Endothelial cell of umbilical vein (primary cell): ENCODE measurements around the gene BAZ1B.

Experiments
- EZH2 ChIP-seq: IDR thresholded peaks from 2 replicates; pipeline ENCODE4 v1.6.1; 2012; ENCODE audit warnings: borderline replicate concordance, low read depth, mild to moderate bottlenecking, moderate library complexity, low read length, inconsistent platforms; ENCODE audit not compliant: severe bottlenecking
- FOS ChIP-seq: IDR thresholded peaks from 2 replicates; pipeline ENCODE4 v1.6.1; 2011; ENCODE audit warnings: mild to moderate bottlenecking, low read length, moderate library complexity, borderline replicate concordance; ENCODE audit not compliant: insufficient read depth
- GATA2 ChIP-seq: IDR thresholded peaks from 2 replicates; pipeline ENCODE4 v1.7.0; 2011; ENCODE audit warnings: low read depth, mild to moderate bottlenecking, moderate library complexity, mixed read lengths, low read length; ENCODE audit not compliant: insufficient read length, insufficient read depth
- JUN ChIP-seq: IDR thresholded peaks from 2 replicates; pipeline ENCODE4 v1.6.1; 2011; ENCODE audit warnings: borderline replicate concordance, low read depth; ENCODE audit not compliant: insufficient read length, insufficient read depth
- MYC ChIP-seq: IDR thresholded peaks from one replicate; pipeline ENCODE4 v1.6.1; 2011; ENCODE audit warnings: mild to moderate bottlenecking, low read depth, low read length
- POLR2A ChIP-seq: IDR thresholded peaks from 2 replicates; pipeline ENCODE4 v1.6.1; 2012; ENCODE audit warnings: low read depth, mild to moderate bottlenecking, control low read depth, low read length
- POLR2AphosphoS5 ChIP-seq: IDR thresholded peaks from 2 replicates; pipeline ENCODE4 v1.6.1; 2012; ENCODE audit warnings: low read depth, mild to moderate bottlenecking, control low read depth, low read length, moderate library complexity; ENCODE audit not compliant: insufficient read depth
- TF ChIP-seq, protein P1 (sequence below), 2 donors: IDR thresholded peaks; 1 replicate in 1 of 2; 2 replicates in 1 of 2; pipeline ENCODE4 v1.5.1; 2011; ENCODE audit warnings: low read length in 2 of 2, mild to moderate bottlenecking in 2 of 2, moderate library complexity in 2 of 2, control low read depth in 1 of 2, inconsistent platforms in 1 of 2, low read depth in 1 of 2; ENCODE audit not compliant: insufficient read depth in 1 of 2; ENCODE audit errors: extremely low read depth in 1 of 2
- TF ChIP-seq, protein P2 (sequence below): IDR thresholded peaks from 2 replicates; pipeline ENCODE4 v1.6.1; 2011; ENCODE audit not compliant: insufficient read depth, insufficient read length

DNA sequence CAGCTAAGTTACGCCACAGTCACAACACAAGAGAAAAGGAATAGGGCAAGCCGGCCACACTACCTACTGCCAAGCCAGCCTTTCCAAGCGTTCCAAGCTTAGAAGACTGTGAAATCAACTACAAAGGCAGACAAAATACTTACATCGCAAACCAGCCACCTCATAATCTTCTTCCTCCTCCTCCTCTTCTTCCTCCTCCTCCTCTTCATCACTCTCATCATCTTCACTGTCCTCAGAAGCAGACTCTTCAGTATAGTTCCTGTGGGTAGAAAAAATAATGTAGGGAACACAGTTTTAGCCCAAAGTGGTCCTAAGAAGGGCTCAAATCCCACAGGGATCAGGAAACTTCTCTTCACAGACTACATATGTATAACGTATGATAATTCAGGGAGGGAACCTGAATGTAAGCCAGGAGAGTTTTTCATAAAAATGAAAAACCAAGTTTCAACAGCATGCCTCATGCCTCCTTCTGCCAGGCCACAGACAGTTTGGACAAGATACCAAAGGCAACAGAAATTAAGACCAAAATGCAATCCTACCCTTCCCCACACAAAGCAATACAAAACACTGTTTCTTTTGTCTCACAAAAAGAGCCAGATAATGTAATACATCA is 74.9 kb downstream of the BAZ1B start:
- no peak for TF ChIP-seq POLR2AphosphoS5
- TF ChIP-seq, protein P1, sequence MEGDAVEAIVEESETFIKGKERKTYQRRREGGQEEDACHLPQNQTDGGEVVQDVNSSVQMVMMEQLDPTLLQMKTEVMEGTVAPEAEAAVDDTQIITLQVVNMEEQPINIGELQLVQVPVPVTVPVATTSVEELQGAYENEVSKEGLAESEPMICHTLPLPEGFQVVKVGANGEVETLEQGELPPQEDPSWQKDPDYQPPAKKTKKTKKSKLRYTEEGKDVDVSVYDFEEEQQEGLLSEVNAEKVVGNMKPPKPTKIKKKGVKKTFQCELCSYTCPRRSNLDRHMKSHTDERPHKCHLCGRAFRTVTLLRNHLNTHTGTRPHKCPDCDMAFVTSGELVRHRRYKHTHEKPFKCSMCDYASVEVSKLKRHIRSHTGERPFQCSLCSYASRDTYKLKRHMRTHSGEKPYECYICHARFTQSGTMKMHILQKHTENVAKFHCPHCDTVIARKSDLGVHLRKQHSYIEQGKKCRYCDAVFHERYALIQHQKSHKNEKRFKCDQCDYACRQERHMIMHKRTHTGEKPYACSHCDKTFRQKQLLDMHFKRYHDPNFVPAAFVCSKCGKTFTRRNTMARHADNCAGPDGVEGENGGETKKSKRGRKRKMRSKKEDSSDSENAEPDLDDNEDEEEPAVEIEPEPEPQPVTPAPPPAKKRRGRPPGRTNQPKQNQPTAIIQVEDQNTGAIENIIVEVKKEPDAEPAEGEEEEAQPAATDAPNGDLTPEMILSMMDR (IDR thresholded peaks at IDR 0.05; ENCODE audit: extremely low read depth in 1 of 2, insufficient read depth in 1 of 2, low read depth in 1 of 2, low read length in 2 of 2): no peak
- no peak for TF ChIP-seq EZH2
- TF ChIP-seq JUN: no peak
- TF ChIP-seq MYC: no peak
- no peak for TF ChIP-seq FOS
- TF ChIP-seq POLR2A: no peak
- TF ChIP-seq GATA2: no peak
- TF ChIP-seq, protein P2, sequence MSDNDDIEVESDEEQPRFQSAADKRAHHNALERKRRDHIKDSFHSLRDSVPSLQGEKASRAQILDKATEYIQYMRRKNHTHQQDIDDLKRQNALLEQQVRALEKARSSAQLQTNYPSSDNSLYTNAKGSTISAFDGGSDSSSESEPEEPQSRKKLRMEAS: no peak
